Effector CD8-positive, alpha-beta T cell (primary cell): ENCODE measurements around the gene CLDN7.

Source experiments
- DNase-seq: peaks from one replicate; lab custom pipeline; 2025; lab: John Stamatoyannopoulos, UW
- total RNA-seq, 4 experiments: gene quantifications; one replicate each; lab custom pipeline; 2026; lab: John Stamatoyannopoulos, UW

CLDN7 gene
- total RNA-seq = 0.29 to 1.1 (median 0.60) reads per million in 4 experiments

GRCh38 chr17:7262192-7262934 is at the start of gene CLDN7:
Gene CLDN7, minus strand, starts transcription at chr17:7262478. Its CDS starts 435 bp downstream, at chr17:7262043.
- DNase-seq = no peak

GRCh38 chr17:7311110-7311705 is 48.9 kb upstream of the CLDN7 start:
- DNase-seq = no peak

- no peak for DNase-seq
These were observed 47.4 kb upstream of the CLDN7 start for GRCh38 chr17:7309628-7310027.

GRCh38 chr17:7308625-7309433 is 46.6 kb upstream of the CLDN7 start:
- DNase-seq = peak; percentile 79

- peak; percentile 54 for DNase-seq
These were observed 45.7 kb upstream of the CLDN7 start for GRCh38 chr17:7307686-7308624.

- peak; percentile 100 for DNase-seq
These were observed 44.8 kb upstream of the CLDN7 start, which contains the start of gene EIF5A for GRCh38 chr17:7306911-7307685. Gene EIF5A, plus strand, starts transcription at chr17:7307628. Its CDS starts 2,008 bp downstream, at chr17:7309636.

GRCh38 chr17:7304179-7304578 is 41.9 kb upstream of the CLDN7 start:
- DNase-seq = no peak

GRCh38 chr17:7296189-7296861 is 34.0 kb upstream of the CLDN7 start:
- peak; percentile 38 for DNase-seq

GRCh38 chr17:7295230-7296180 is 33.2 kb upstream of the CLDN7 start:
- no peak for DNase-seq

GRCh38 chr17:7294614-7295153 is 32.4 kb upstream of the CLDN7 start, which contains the start of gene YBX2:
Gene YBX2, minus strand, starts transcription at chr17:7294639. Its CDS starts 139 bp downstream, at chr17:7294500.
- DNase-seq = peak; percentile 52

- DNase-seq = peak; percentile 22
These were observed 31.7 kb upstream of the CLDN7 start for GRCh38 chr17:7293816-7294613.

GRCh38 chr17:7293159-7293558 is 30.9 kb upstream of the CLDN7 start:
- no peak for DNase-seq

GRCh38 chr17:7292729-7293128 is 30.5 kb upstream of the CLDN7 start:
- no peak for DNase-seq

- DNase-seq = no peak
These were observed 29.9 kb upstream of the CLDN7 start for GRCh38 chr17:7292194-7292593.

- no peak for DNase-seq
These were observed 28.4 kb upstream of the CLDN7 start for GRCh38 chr17:7290685-7291084.

- DNase-seq = no peak
These were observed 27.9 kb upstream of the CLDN7 start for GRCh38 chr17:7290166-7290565.

GRCh38 chr17:7289256-7290032 is 27.2 kb upstream of the CLDN7 start:
- no peak for DNase-seq
